HEK293 (cell line): ENCODE results near the gene ESR1.
A peak's percentile ranks its signal among the peaks of the same experiment; 100 is the strongest.

ENCODE experiments used
- INSM2 ChIP-seq: fragments of 450-650 bp; formaldehyde crosslinking; IDR thresholded peaks from 2 replicates; pipeline ENCODE4 v1.5.1; 2016; ENCODE audit warnings: missing biosample characterization, missing genetic modification characterization
- ZNF121 ChIP-seq: fragments of 450-650 bp; formaldehyde crosslinking; IDR thresholded peaks from 2 replicates; pipeline ENCODE4 v1.5.1; 2016; ENCODE audit warnings: missing biosample characterization, missing genetic modification characterization
- ZNF24 ChIP-seq: fragments of 450-650 bp; formaldehyde crosslinking; IDR thresholded peaks from 2 replicates; pipeline ENCODE4 v1.5.1; 2016; ENCODE audit warnings: missing biosample characterization, missing genetic modification characterization
- ZNF311 ChIP-seq: fragments of 450-650 bp; formaldehyde crosslinking; IDR thresholded peaks from 2 replicates; pipeline ENCODE4 v1.5.1; 2017; ENCODE audit warnings: missing biosample characterization, missing genetic modification characterization, borderline replicate concordance
- ZNF394 ChIP-seq: fragments of 450-650 bp; formaldehyde crosslinking; IDR thresholded peaks from 2 replicates; pipeline ENCODE4 v1.5.1; 2016; ENCODE audit warnings: missing biosample characterization, missing genetic modification characterization, mild to moderate bottlenecking, moderate library complexity, borderline replicate concordance
- ZNF488 ChIP-seq: fragments of 450-650 bp; formaldehyde crosslinking; IDR thresholded peaks from 2 replicates; pipeline ENCODE4 v1.5.1; 2016; ENCODE audit warnings: missing biosample characterization, missing genetic modification characterization
- ZNF571 ChIP-seq: fragments of 450-650 bp; formaldehyde crosslinking; IDR thresholded peaks from 2 replicates; pipeline ENCODE4 v1.5.0; 2017; ENCODE audit warnings: missing biosample characterization, missing genetic modification characterization
- ZNF580 ChIP-seq: fragments of 450-650 bp; formaldehyde crosslinking; IDR thresholded peaks from 2 replicates; pipeline ENCODE4 v1.5.1; 2016; ENCODE audit warnings: missing biosample characterization, missing genetic modification characterization
- ZNF629 ChIP-seq: fragments of 450-650 bp; formaldehyde crosslinking; IDR thresholded peaks from 2 replicates; pipeline ENCODE4 v1.5.1; 2017; ENCODE audit warnings: missing biosample characterization, missing genetic modification characterization
- ZNF639 ChIP-seq: fragments of 450-650 bp; formaldehyde crosslinking; IDR thresholded peaks from 2 replicates; pipeline ENCODE4 v1.5.1; 2016; ENCODE audit warnings: missing biosample characterization, missing genetic modification characterization
- ZSCAN4 ChIP-seq: fragments of 450-650 bp; formaldehyde crosslinking; IDR thresholded peaks from 2 replicates; pipeline ENCODE4 v1.5.1; 2017; ENCODE audit warnings: missing biosample characterization, missing genetic modification characterization
- ZXDB ChIP-seq: fragments of 450-650 bp; formaldehyde crosslinking; IDR thresholded peaks from 2 replicates; pipeline ENCODE4 v1.5.1; 2016; ENCODE audit warnings: missing biosample characterization, missing genetic modification characterization
- TF ChIP-seq, protein P1 (sequence below): fragments of 450-650 bp; formaldehyde crosslinking; IDR thresholded peaks from 2 replicates; pipeline ENCODE4 v1.5.1; 2017; ENCODE audit warnings: missing biosample characterization, mild to moderate bottlenecking, missing genetic modification characterization, moderate library complexity
- TF ChIP-seq, protein P2 (sequence below): fragments of 450-650 bp; formaldehyde crosslinking; IDR thresholded peaks from 2 replicates; pipeline ENCODE4 v1.5.1; 2016; ENCODE audit warnings: missing biosample characterization, missing genetic modification characterization, borderline replicate concordance
- TF ChIP-seq, protein P3 (sequence below): fragments of 450-650 bp; formaldehyde crosslinking; IDR thresholded peaks from 2 replicates; pipeline ENCODE4 v1.5.1; 2017; ENCODE audit warnings: missing biosample characterization, missing genetic modification characterization
- TF ChIP-seq, protein P4 (sequence below): fragments of 450-650 bp; formaldehyde crosslinking; IDR thresholded peaks from 2 replicates; pipeline ENCODE4 v1.5.1; 2016; ENCODE audit warnings: missing biosample characterization, missing genetic modification characterization, borderline replicate concordance

Gene ESR1

GRCh38 chr6:152096863-152097496 lies 289.5 kb downstream of the ESR1 start (continued):
- TF ChIP-seq, protein P1, sequence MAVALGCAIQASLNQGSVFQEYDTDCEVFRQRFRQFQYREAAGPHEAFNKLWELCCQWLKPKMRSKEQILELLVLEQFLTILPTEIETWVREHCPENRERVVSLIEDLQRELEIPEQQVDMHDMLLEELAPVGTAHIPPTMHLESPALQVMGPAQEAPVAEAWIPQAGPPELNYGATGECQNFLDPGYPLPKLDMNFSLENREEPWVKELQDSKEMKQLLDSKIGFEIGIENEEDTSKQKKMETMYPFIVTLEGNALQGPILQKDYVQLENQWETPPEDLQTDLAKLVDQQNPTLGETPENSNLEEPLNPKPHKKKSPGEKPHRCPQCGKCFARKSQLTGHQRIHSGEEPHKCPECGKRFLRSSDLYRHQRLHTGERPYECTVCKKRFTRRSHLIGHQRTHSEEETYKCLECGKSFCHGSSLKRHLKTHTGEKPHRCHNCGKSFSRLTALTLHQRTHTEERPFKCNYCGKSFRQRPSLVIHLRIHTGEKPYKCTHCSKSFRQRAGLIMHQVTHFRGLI: peak; percentile 28; the same call in 1 of the 2 replicates
- TF ChIP-seq ZNF394 (tag by site-specific recombination) (peak; percentile 15; the same call in 1 of the 2 replicates), ZNF571 (tag by site-specific recombination) (no peak), ZNF488 (tag by site-specific recombination) (0 out of 2 replicates have a peak, but pooled peaks have one; percentile 21), ZNF580 (tag by site-specific recombination) (peak; percentile 59; the same call in 1 of the 2 replicates), ZNF639 (tag by site-specific recombination) (no peak), ZNF311 (tag by site-specific recombination) (no peak), ZNF629 (tag by site-specific recombination) (peak; percentile 73), ZNF121 (tag by site-specific recombination) (no peak), ZSCAN4 (tag by site-specific recombination) (peak; percentile 83), INSM2 (tag by site-specific recombination) (peak; percentile 51; the same call in 1 of the 2 replicates), ZNF24 (peak; percentile 42; the same call in 1 of the 2 replicates), ZXDB (tag by site-specific recombination) (peak; percentile 48; the same call in 1 of the 2 replicates)
- TF ChIP-seq, protein P2, sequence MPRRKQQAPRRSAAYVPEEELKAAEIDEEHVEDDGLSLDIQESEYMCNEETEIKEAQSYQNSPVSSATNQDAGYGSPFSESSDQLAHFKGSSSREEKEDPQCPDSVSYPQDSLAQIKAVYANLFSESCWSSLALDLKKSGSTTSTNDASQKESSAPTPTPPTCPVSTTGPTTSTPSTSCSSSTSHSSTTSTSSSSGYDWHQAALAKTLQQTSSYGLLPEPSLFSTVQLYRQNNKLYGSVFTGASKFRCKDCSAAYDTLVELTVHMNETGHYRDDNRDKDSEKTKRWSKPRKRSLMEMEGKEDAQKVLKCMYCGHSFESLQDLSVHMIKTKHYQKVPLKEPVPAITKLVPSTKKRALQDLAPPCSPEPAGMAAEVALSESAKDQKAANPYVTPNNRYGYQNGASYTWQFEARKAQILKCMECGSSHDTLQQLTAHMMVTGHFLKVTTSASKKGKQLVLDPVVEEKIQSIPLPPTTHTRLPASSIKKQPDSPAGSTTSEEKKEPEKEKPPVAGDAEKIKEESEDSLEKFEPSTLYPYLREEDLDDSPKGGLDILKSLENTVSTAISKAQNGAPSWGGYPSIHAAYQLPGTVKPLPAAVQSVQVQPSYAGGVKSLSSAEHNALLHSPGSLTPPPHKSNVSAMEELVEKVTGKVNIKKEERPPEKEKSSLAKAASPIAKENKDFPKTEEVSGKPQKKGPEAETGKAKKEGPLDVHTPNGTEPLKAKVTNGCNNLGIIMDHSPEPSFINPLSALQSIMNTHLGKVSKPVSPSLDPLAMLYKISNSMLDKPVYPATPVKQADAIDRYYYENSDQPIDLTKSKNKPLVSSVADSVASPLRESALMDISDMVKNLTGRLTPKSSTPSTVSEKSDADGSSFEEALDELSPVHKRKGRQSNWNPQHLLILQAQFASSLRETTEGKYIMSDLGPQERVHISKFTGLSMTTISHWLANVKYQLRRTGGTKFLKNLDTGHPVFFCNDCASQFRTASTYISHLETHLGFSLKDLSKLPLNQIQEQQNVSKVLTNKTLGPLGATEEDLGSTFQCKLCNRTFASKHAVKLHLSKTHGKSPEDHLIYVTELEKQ (tag by site-specific recombination): peak; percentile 22; the same call in 1 of the 2 replicates
- TF ChIP-seq, protein P3, sequence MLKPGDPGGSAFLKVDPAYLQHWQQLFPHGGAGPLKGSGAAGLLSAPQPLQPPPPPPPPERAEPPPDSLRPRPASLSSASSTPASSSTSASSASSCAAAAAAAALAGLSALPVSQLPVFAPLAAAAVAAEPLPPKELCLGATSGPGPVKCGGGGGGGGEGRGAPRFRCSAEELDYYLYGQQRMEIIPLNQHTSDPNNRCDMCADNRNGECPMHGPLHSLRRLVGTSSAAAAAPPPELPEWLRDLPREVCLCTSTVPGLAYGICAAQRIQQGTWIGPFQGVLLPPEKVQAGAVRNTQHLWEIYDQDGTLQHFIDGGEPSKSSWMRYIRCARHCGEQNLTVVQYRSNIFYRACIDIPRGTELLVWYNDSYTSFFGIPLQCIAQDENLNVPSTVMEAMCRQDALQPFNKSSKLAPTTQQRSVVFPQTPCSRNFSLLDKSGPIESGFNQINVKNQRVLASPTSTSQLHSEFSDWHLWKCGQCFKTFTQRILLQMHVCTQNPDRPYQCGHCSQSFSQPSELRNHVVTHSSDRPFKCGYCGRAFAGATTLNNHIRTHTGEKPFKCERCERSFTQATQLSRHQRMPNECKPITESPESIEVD (tag by site-specific recombination): peak; percentile 91
- TF ChIP-seq, protein P4, sequence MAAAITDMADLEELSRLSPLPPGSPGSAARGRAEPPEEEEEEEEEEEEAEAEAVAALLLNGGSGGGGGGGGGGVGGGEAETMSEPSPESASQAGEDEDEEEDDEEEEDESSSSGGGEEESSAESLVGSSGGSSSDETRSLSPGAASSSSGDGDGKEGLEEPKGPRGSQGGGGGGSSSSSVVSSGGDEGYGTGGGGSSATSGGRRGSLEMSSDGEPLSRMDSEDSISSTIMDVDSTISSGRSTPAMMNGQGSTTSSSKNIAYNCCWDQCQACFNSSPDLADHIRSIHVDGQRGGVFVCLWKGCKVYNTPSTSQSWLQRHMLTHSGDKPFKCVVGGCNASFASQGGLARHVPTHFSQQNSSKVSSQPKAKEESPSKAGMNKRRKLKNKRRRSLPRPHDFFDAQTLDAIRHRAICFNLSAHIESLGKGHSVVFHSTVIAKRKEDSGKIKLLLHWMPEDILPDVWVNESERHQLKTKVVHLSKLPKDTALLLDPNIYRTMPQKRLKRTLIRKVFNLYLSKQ (tag by site-specific recombination): no peak
